Camera-type eye (tissue), 1 donor: ENCODE results near the gene MDM1. TPM values are rescaled to one million over a fixed set of nuclear protein-coding genes. Genes with fewer than 3 reads are reported as not detected.

Experiments
- total RNA-seq: library from RNA; depleted of rRNA; stranded (reverse); fragments of >200 nt; gene quantifications from one replicate; pipeline ENCODE4 v1.2.3, GENCODE V29; 2014

The MDM1 gene
- total RNA-seq: 47.8 TPM

GRCh38 chr12:68331869-68332727 is at the start of gene MDM1:
MDM1 (minus strand) TSS chr12:68332362; CDS start chr12:68332245, 117 bp downstream.

GRCh38 chr12:68253504-68253903 is 78.7 kb downstream of the MDM1 start, which contains the start of gene IL22:
IL22 (minus strand) TSS chr12:68253604; CDS start chr12:68253448, 156 bp downstream.

Other genes with a start within 250 kb of the MDM1 start
- gene IFNG, start 172.6 kb downstream of the MDM1 start, total RNA-seq: not detected
- gene IL26, start 106.6 kb downstream of the MDM1 start, total RNA-seq: not detected
- not detected for gene IL22, start 78.8 kb downstream of the MDM1 start, total RNA-seq